ENCODE data around the gene METRNL.
"Not testable (repeated sequence)": the region's sequence is repeated elsewhere in the genome, so short reads cannot be mapped to it uniquely, and the experiment has no call there.

The METRNL gene

GRCh38 chr17:83118071-83118841 is 38.8 kb downstream of the METRNL start:
- in situ Hi-C loops (cut with MboI; ENCODE audit: low pct_unique_long_range_greater_than_20kb, low sequenced_read_pairs, unreplicated experiment) = no loop called here
- DNase-seq (ENCODE audit: low spot score) = no peak
- TF ChIP-seq CTCF (IDR thresholded peaks at IDR 0.05; ENCODE audit: extremely low read depth, insufficient read depth, missing control alignments) = no peak

- in situ Hi-C loops (cut with MboI; ENCODE audit: low pct_unique_long_range_greater_than_20kb, low sequenced_read_pairs, unreplicated experiment) = no loop called here
- no peak for TF ChIP-seq CTCF (IDR thresholded peaks at IDR 0.05; ENCODE audit: extremely low read depth, insufficient read depth, missing control alignments)
- DNase-seq (ENCODE audit: low spot score) = peak; percentile 92
Measured at GRCh38 chr17:83119987-83120864, 40.8 kb downstream of the METRNL start.

GRCh38 chr17:83121473-83121872 is 42.1 kb downstream of the METRNL start:
- in situ Hi-C loops (cut with MboI; ENCODE audit: low pct_unique_long_range_greater_than_20kb, low sequenced_read_pairs, unreplicated experiment) = not testable (repeated sequence)

DNA sequence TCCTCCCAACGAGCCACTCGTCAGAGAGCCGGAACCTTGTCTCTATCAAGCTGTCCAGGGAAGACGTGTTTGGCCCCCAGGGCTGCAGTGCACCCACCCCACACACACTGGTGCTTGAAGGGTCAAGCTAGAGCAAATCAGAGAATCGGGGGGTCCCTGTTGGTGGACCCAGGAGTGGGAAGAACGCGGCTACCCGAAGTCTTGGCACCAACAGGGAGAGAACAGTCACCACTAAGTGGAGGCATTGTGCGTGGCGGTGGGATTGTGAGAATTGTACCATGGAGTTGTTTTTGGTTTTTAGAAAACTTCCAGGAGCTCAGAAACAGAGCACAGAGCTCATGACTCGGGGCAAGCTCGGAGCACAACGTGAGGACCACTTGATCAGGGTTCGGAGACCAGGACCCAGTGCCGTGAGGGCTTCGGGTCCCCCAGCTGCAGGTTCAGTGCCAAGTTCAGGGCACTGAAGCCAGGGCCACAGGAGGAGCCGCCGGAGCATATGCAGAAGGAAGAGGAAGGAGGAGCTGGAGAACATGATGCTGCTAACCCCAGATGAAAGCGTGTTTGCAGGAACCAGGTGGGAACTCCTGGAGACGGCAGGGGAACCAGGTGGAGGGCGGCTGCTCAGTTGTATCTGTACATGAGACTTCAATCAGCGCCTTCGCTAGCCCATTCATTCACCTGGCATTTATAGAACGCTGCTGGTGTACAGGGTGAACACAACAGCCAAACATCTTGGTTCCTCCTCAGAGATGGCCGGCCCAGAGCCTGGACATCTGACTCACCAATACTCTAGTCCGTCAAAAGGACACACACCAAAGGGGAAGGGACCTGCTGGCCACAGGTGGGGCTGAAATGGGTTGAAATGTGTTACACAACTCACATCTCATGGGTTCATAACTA is 42.8 kb downstream of the METRNL start:
- TF ChIP-seq CTCF (IDR thresholded peaks at IDR 0.05; ENCODE audit: extremely low read depth, insufficient read depth, missing control alignments) = no peak
- in situ Hi-C loops (cut with MboI; ENCODE audit: low pct_unique_long_range_greater_than_20kb, low sequenced_read_pairs, unreplicated experiment) = no loop called here
- no peak for DNase-seq (ENCODE audit: low spot score)

More at GRCh38 chr17:83121473-83121872, 42.1 kb downstream of the METRNL start:
- DNase-seq (ENCODE audit: low spot score) = not testable (repeated sequence)

GRCh38 chr17:83122834-83123233 is 43.4 kb downstream of the METRNL start:
- no peak for DNase-seq (ENCODE audit: low spot score)
- in situ Hi-C loops (cut with MboI; ENCODE audit: low pct_unique_long_range_greater_than_20kb, low sequenced_read_pairs, unreplicated experiment) = no loop called here
- no peak for TF ChIP-seq CTCF (IDR thresholded peaks at IDR 0.05; ENCODE audit: extremely low read depth, insufficient read depth, missing control alignments)

- DNase-seq (ENCODE audit: low spot score) = no peak
- in situ Hi-C loops (cut with MboI; ENCODE audit: low pct_unique_long_range_greater_than_20kb, low sequenced_read_pairs, unreplicated experiment) = no loop called here
- no peak for TF ChIP-seq CTCF (IDR thresholded peaks at IDR 0.05; ENCODE audit: extremely low read depth, insufficient read depth, missing control alignments)
Measured at GRCh38 chr17:83123896-83124801, 44.7 kb downstream of the METRNL start.
